ENCODE results near the gene ASMTL.
"Not testable (repeated sequence)": the region's sequence is repeated elsewhere in the genome, so short reads cannot be mapped to it uniquely, and the experiment has no call there.

The ASMTL gene

GRCh38 chrX:1481636-1482529 is 29.2 kb upstream of the ASMTL start:
- peak; percentile 93 to 97 (median 95) for DNase-seq

GRCh38 chrX:1480082-1480785 is 27.5 kb upstream of the ASMTL start:
- peak in 1 of 4 experiments; percentile 44 for DNase-seq

- DNase-seq, result no peak
Measured at GRCh38 chrX:1477801-1478458, 25.2 kb upstream of the ASMTL start.

- DNase-seq, result no peak
Measured at GRCh38 chrX:1477229-1477628, 24.5 kb upstream of the ASMTL start.

- DNase-seq, result no peak
Measured at GRCh38 chrX:1476682-1477081, 24.0 kb upstream of the ASMTL start.

GRCh38 chrX:1475881-1476280 is 23.2 kb upstream of the ASMTL start:
- DNase-seq, result no peak

- DNase-seq, result no peak
Measured at GRCh38 chrX:1475481-1475880, 22.8 kb upstream of the ASMTL start.

GRCh38 chrX:1474593-1474992 is 21.9 kb upstream of the ASMTL start:
- not testable (repeated sequence) for DNase-seq

- DNase-seq, result no peak
Measured at GRCh38 chrX:1472975-1473374, 20.3 kb upstream of the ASMTL start.

- DNase-seq, result peak in 3 of 4 experiments; percentile 27 to 46 (median 27)
Measured at GRCh38 chrX:1468250-1468772, 15.6 kb upstream of the ASMTL start.

GRCh38 chrX:1466971-1467561 is 14.4 kb upstream of the ASMTL start:
- DNase-seq, result peak; percentile 55 to 71 (median 64)

- DNase-seq, result no peak
Measured at GRCh38 chrX:1466232-1466661, 13.5 kb upstream of the ASMTL start.

- no peak for DNase-seq
Measured at GRCh38 chrX:1465286-1466231, 12.8 kb upstream of the ASMTL start.

GRCh38 chrX:1464971-1465285 is 12.2 kb upstream of the ASMTL start:
- no peak for DNase-seq

GRCh38 chrX:1464041-1464970 is 11.6 kb upstream of the ASMTL start:
- no peak for DNase-seq

GRCh38 chrX:1463581-1463980 is 10.9 kb upstream of the ASMTL start:
- DNase-seq, result no peak

- peak; percentile 38 to 72 (median 44) for DNase-seq
Measured at GRCh38 chrX:1462596-1463251, 10.0 kb upstream of the ASMTL start.

- no peak for DNase-seq
Measured at GRCh38 chrX:1462110-1462509, 9.4 kb upstream of the ASMTL start.

GRCh38 chrX:1455948-1456280 is 3.2 kb upstream of the ASMTL start:
- DNase-seq, result no peak
